HG02885 (cell line): ENCODE data around the gene UBE2C.
"Not testable (repeated sequence)": the region's sequence is repeated elsewhere in the genome, so short reads cannot be mapped to it uniquely, and the experiment has no call there.

Source experiments
- ATAC-seq: cut with Tn5 transposase; IDR thresholded peaks from one replicate; pipeline ENCODE4 v1.9.1; 2021; ENCODE audit warnings: mild to moderate bottlenecking; ENCODE audit not compliant: unreplicated experiment, poor library complexity

The UBE2C gene

DNA sequence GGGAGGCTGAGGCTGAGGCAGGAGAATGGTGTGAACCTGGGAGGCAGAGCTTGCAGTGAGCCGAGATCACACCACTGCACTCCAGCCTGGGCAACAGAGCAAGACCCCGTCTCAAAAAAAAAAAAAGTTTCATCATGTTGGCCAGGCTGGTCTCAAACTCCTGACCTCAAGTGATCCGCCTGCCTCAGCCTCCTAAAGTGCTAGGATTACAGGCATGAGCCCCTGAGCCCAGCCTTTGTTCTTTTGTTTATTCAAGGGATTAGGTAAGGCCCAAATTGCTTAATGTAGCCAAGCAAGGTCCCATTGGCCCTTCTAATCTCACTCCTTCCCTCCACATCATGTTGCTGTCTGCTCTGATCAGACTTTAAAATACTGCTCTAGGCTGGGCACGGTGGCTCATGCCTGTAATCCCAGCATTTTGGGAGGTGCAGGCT, 17.2 kb downstream of the UBE2C start:
- ATAC-seq, result not testable (repeated sequence)

DNA sequence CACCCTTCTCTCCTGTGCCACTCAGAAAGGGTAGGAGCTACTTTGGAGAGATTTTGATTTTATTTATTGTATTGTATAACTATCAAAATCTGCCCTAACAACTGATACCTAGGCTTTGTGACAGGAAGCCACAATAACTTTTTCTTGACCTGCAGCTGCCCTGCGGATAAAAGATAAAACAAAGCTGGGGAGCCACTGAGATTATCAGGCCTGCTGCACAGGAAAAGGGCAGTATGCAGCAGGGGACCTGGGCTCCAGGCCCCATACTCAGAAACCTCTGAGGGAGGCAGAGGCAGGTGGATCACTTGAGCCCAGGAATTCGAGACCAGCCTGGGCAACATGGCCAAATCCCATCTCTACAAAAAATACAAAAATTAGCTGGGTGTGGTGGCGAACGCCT, 20.2 kb downstream of the UBE2C start:
- no peak for ATAC-seq

DNA sequence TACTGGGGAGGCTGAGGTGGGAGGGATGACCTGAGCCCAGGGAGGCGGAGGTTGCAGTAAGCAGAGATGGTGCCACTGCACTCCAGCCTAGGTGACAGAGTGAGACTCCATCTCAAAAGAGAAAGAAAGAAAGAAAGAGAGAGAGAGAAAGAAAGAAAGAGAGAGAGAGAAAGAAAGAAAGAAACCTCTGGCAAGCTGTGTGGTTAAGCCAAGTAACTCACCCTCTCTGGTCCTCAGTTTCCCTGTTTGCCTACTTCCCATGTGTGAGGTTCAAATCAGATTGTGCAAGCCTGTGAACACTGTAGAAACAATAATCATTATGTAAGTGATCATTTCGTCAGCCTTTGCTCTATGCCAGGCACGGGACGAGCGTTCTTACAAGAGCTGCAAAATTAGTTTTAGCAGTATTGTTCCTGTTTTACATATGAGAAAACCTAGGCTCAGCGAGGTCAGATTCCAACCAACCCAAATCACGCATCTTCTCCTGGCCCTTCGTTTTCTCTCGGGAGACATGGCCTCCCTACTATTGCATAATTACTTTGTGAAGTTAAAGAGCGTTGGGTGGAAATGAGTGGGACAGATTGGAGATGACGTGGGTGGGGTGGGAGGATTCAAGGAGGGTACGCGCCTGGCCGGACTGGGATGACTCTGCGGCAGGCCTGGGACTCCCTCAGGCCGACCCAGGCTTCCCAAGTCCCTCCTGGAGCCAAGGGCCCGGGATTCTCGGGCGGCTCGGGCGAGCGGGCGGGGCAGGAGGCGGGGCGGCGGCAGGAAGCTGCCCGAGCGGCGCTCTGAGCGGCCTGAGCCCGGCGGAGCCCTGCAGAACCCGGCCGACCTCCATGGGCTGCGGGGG, 20.8 kb downstream of the UBE2C start, which contains the start of gene SNX21:
Gene SNX21, plus strand, starts transcription at position 770 of the 853 bp plus-strand sequence. CDS start 121 bp downstream, outside the sequence.
- no peak for ATAC-seq

DNA sequence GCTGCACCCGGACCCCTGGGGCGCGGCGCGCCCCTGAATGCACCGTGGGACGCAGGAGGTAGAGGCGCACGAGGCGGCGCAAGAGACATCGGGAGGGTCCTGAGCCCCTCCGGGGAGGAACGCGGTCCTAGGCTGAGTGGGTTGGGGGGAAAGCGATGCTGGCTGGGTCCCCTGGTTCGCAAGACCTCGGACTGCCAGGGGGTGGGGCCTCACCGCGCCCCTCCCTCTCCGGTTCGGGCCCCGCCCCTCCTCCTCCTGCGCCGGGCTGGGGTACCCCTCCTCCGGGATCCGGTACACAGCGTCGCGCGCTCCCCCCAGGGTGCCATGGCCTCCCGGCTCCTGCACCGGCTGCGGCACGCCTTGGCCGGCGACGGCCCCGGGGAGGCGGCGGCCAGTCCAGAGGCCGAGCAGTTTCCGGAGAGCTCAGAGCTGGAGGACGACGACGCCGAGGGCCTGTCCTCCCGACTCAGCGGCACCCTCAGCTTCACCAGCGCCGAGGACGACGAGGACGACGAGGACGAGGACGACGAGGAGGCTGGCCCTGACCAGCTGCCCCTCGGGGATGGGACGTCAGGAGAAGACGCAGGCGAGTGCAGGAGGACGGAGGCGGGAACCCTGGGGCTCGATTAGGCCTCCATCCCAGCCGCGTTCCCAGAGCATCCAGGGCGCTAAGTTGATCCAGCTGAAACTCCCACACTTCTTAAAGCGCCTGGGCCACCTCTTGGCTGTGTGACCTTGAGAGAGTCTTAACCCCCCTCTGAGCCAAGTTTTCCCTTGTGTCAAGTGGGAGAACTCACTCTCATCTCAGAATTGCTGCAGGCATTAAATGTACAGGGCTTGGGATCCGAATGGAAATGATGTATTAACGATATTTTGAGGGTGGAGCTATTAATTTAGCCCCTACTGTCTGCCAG, 21.7 kb downstream of the UBE2C start:
- ATAC-seq, result no peak

DNA sequence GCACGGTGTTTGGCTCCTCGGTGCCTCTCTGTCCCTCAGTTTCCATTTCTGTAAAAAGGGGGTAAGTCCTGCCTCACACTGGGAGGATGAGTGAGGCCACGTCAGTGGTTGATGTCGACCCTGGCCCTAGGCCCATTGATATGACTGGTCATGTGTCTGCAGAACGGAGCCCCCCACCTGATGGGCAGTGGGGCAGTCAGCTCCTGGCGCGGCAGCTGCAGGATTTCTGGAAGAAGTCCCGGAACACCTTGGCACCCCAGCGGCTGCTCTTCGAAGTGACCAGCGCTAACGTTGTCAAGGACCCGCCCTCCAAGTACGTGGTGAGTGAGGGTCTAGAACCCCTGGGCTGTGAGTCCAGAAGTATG, 22.3 kb downstream of the UBE2C start:
- ATAC-seq, result no peak

DNA sequence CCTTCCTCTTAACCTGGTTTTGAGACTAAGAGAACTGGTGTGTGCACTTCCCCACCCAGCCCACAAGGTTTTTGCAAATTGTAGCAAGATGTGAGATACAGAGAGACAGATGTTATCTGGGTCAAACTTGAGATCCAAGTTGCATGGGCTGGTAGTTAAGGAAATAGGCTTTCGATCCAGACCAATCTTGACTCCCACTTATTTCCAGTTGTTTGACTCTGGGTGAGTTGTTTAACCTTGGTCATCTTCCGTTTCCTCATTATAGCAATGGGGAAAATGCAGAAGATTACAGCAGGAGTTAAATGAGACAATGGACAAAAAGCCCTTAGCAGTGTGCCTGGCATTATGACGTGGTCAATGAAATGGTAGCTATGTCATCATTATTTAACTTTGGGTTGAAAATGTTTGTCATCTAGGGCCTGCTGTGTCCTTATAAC, 22.9 kb downstream of the UBE2C start:
- no peak for ATAC-seq

DNA sequence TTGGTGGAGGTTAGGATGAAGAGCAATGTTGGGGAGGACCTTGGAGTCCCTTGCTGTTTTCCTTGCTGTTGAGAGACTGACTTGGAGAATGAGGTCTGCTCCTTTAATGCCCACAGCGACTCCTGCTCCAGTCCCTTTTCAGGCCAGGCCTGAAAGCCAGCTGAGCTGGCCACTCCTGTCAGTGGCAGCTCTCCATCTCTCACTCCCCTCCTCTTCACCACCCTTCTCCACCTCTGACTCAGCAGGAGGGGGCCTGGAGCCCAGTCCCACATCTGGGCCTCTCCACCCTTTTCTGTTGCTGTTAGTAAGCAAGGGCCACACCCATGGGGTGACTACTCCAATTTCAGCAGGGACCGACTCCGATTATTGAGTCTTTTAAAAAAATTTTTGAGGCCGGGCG, 23.4 kb downstream of the UBE2C start:
- no peak for ATAC-seq

DNA sequence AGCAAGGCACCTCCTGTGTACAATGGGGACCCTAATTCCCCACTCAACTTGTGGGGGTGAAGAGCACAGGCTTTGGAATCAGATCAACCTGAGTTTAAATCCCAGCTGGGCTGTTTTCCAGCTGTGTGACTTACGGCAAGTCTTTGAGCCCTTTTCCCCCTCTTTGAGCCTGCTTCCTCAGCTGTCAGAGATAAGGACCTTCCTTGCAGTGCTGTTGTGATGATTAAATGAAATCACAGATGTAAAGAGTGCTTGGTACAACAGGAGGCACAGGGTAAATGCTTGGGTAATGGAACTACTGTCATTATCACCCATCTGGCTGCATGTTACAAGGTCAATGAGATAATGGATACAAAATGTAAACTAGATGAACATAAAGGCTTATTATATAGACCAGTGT, 24.4 kb downstream of the UBE2C start:
- ATAC-seq, result no peak

DNA sequence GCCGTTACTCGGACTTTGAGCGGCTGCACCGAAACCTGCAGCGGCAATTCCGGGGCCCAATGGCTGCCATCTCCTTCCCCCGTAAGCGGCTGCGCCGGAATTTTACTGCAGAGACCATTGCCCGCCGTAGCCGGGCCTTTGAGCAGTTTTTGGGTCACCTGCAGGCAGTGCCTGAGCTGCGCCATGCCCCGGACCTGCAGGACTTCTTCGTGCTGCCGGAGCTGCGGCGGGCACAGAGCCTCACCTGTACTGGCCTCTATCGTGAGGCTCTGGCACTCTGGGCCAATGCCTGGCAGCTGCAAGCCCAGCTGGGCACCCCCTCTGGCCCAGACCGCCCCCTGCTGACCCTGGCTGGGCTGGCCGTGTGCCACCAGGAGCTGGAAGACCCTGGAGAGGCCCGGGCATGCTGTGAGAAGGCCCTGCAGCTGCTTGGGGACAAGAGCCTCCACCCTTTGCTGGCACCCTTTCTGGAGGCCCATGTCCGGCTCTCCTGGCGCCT, 28.3 kb downstream of the UBE2C start:
- ATAC-seq, result no peak

DNA sequence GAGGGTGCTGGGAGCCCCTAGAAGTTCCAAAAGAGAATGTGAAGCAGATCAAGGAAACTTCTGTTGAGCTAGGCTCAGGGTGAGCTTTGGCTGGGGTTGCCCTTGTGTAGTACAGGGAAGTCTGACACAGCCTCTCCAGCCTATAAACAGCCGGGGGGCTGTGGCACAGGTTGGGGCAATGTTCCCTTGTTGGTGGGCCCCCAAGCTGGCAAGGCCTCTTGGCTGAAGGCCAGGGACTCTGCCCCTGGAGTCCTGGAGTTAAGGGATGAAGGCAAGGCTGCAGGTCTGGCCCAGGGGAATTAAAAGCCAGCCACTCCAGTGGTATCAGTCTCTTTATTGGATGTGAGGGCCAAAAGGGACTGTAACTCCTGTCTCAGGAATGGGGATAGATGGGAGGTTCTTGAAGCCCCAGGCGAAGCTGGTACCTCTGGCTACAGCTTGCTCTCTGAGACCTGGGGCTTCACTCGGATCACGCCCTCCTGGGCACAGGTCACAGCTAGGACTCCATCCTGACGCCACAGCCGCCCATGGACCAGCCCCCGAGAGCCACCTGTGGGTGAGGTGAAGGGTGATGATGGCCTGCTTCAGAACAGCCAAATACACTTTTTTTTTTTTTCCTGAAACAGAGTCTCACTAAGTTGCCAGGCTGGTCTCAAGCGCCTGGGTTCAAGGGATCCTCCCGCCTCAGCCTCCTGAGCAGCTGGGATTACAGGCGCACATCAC, 29.1 kb downstream of the UBE2C start:
- no peak for ATAC-seq

DNA sequence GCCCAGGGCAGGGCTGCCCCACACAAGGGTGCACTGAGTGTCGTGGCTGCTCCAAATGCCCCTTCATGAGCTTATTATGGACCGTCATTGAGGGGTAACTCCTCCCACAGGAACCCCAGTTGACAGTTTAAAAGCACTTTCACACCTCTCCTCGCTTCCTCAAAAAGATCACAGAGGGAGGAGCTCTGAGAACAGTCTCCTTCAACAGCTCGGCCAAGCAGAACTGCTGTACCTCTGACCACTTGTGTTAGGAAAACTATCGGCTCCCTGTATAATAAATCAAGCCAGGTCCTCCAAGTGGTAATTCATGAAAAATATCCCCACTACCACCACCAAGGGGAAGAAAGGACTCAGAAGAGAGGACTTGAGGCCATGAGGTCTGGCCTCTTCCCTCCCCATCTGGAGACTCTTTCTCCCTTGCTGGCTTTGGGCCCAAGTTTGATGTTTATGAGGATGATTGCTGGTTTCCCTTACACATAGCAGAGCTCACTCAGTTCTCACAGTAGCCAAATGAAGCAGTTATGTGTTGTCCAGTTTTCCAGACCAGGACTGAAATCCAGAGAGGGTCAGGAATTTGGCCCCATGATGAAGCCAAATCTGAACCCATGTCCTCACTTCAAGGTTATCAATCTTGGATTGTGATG, 29.8 kb downstream of the UBE2C start:
- no peak for ATAC-seq

DNA sequence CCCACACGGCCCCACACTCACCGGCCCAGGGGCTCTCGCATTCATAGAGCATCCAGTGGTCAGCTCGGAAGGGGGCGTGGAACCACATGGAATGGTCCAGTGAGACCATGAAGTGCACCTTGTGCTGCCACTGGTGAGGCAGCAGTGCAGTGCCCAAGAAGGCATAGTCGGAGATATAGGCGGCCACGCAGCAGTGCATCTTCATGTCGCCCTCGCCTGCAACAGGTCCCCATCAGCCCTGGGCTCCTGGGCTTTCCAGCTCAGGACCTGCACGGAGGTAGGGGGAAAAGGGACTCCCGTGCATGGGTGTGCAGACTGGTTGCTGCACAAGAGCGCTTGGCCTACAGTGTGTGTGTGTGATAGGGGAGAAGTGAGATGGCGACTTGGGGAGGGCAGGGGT, 31.1 kb downstream of the UBE2C start:
- no peak for ATAC-seq

DNA sequence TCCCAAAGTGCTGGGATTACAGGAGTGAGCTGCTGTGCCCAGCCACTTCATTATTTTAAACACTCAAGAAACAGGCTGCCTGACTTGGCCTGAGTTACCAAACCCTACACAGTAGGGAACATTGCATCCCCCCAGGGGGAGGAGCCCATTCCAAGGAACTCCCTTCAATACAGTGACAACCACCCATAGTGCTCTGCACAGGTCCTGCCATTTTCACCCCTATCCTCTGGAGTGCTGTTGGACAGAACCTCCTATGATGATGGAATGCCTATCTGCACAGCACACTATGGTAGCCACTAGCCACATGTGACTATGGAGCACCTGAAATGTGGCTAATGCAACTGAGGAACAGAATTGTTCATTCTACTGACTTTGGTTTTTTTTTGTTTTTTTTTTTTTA, 33.0 kb downstream of the UBE2C start:
- no peak for ATAC-seq

DNA sequence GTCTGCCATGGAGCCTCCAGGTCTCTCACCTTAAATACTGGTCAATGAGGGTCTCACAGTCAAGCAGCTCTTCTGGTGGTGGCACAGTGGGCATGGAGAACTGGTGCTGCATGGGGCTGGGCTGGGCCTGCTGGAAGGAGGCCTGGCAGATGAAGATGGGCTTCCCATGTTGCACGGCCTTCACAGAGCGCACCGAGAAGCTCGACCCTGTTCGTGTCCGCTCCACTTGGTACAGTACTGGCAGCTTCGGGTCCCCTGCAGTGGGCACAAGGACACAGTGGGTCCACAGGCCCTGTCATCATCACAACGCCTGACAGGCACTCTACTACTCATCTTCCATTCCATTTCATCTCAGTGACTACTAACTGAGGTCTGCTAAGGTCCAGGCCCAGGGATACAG, 36.0 kb downstream of the UBE2C start:
- no peak for ATAC-seq

DNA sequence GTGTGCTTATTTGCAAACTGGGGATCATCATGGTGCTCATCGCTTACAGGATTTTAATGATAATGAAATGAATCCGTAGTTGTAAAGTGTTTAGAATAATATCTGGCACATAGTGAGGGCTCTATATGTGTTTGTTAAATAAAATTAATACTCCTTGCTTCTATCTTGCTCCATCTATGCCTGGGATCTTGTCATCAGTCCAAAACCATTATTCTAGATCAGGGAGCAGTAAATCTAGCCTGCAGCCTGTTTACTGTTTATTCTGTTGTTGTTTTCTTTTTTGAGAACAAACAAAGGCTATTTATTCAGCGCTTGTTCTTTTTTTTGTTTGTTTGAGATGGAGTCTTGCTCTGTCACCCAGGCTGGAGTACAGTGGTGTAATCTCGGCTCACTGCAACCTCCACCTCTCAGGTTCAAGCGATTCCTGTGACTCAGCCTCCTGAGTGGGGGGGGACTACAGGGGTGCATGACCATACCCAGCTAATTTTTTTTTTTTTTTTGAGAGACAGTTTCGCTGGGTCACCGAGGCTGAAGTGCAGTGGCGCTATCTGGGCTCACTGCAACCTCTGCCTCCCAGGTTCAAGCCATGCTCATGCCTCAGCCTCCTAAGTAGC, 36.6 kb downstream of the UBE2C start:
- no peak for ATAC-seq

DNA sequence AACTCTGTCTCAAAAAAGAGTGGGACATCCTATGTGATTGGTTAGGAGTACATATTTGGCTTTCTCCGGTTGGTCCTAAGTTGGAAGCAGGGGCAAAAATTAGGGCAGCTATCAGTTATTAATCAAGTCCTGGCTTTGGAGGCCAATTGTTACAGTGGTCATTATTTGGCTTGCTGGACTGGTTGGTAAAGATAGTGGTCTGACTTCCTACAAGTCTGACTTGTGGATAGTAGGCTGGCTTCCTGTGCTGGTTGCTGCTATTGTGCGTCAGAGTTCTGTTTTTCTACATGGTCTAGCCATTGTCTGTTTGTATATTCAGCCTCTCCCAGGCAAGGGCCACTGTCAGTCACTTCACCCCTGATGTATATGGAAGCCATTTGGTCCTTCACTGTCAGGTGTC, 37.8 kb downstream of the UBE2C start:
- no peak for ATAC-seq

DNA sequence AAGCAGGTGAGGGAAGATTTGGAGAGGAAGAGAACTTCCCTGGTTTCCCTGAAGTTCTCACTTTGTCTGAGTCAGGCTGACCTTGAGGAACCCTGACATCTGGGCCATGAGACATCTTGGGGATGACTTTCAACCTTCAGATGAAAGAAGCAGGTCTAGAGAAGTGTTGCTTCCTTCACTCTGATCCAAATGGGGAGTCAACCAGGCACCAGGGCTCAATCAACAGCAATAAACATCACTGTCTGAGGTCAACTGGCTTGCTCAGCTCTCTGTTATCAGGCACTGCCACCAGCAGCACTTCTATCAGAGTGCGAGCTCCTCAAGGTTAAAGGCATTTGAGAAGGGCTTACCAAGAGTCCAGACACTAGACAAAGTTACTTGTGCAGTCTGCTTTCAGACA, 38.5 kb downstream of the UBE2C start:
- ATAC-seq, result no peak

DNA sequence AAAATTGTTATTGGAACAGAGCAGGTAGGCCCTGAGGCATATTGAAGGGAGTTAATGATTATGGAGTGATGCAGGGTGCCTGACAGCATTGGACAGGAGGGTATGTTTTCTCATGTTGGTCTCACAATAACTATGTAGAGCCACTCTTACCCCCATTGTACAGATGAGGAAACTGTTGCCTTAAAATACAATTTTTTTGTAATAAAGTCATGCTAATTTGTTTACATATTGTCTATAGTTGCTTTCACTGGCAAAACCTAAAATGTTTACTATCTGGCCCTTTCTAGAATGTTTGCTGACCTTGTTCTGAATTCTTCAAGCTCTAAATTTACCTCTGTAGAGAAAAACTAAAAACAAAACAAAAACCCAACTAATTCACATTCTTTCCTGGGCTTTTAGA, 39.1 kb downstream of the UBE2C start:
- ATAC-seq, result no peak

DNA sequence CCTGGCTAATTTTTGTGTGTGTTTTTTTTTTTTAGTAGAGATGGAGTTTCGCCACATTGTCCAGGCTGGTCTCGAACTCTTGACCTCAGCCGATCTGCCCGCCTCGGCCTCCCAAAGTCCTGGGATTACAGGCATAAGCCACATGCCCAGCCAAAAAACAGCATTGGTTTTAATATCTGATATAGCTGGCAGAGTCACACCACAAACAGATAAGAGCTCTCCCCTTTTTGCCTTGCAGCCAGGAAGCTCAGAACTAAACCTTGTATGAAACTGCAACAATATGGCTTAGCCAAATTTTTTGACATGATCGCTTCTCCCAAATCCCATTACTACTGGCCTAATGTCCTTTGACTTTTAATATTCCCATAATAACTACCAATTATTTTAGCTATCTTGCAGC, 39.9 kb downstream of the UBE2C start:
- no peak for ATAC-seq

DNA sequence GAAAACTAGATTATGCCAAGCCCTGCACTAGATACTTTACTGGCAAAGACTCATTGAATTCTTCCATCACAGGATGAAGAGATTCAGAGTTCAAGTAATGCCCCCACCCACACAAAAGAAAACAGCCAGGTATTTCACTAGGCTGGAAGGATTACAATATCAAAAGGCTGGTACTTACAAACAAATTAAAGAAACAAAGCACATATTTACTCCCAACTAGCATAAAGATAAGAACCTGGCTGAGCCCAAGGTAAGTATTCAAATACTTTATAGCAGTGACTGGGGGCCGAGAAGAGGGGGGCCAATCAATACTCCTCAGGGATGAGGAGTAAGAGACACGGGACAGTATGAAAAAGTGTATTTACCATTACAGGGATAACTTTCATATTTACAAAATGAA, 41.0 kb downstream of the UBE2C start:
- ATAC-seq, result no peak
